ENCODE data around the gene PM20D2.

The PM20D2 gene

DNA sequence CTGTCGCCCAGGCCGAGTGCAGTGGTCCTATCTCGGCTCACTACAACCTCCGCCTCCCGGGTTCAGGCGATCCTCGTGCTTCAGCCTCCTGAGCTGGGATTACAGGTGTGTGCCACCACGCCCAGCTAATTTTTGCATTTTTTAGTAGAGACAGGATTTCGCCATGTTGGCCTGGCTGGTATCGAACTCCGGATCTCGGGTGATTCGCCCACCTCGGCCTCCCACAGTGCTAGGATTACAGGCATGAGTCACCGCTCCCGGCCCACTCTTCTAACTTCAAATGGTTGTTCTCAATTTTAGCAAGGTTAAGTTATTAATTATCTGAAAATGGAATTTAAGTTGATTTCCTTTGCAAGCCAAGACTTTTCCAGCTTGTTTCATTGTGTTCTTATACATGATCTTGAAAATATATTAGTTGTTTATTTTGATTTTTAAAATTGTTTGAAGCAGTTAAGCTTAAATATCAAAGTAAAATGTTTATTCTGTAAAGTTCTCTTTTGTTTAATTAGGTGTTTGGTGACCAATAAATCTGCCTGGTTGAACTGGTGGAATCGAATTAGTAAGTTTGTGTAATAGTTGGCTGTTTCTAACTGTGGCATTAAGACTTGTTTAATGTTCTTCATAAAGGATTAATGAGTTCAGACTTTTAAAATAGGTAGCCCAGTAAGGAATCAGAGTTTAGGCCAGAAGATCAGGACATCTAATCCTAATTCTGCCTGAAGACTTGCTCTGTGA lies 2.3 kb downstream of the PM20D2 start (continued):
- TF ChIP-seq, protein P1, sequence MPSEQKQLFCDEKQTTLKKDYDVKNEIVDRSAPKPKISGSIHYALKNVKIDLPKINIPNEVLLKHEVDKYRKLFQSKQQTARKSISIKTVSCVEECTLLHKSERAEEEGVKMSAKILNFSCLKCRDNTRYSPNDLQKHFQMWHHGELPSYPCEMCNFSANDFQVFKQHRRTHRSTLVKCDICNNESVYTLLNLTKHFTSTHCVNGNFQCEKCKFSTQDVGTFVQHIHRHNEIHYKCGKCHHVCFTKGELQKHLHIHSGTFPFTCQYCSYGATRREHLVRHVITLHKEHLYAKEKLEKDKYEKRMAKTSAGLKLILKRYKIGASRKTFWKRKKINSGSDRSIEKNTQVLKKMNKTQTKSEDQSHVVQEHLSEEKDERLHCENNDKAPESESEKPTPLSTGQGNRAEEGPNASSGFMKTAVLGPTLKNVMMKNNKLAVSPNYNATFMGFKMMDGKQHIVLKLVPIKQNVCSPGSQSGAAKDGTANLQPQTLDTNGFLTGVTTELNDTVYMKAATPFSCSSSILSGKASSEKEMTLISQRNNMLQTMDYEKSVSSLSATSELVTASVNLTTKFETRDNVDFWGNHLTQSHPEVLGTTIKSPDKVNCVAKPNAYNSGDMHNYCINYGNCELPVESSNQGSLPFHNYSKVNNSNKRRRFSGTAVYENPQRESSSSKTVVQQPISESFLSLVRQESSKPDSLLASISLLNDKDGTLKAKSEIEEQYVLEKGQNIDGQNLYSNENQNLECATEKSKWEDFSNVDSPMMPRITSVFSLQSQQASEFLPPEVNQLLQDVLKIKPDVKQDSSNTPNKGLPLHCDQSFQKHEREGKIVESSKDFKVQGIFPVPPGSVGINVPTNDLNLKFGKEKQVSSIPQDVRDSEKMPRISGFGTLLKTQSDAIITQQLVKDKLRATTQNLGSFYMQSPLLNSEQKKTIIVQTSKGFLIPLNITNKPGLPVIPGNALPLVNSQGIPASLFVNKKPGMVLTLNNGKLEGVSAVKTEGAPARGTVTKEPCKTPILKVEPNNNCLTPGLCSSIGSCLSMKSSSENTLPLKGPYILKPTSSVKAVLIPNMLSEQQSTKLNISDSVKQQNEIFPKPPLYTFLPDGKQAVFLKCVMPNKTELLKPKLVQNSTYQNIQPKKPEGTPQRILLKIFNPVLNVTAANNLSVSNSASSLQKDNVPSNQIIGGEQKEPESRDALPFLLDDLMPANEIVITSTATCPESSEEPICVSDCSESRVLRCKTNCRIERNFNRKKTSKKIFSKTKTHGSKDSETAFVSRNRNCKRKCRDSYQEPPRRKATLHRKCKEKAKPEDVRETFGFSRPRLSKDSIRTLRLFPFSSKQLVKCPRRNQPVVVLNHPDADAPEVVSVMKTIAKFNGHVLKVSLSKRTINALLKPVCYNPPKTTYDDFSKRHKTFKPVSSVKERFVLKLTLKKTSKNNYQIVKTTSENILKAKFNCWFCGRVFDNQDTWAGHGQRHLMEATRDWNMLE (tag by site-specific recombination; conservative IDR thresholded peaks at IDR 0.05; ENCODE audit: low read depth) = no peak
- TF ChIP-seq ZNF302 (tag by site-specific recombination; IDR thresholded peaks at IDR 0.05; ENCODE audit: low read depth) (no peak), ZNF544 (tag by site-specific recombination; IDR thresholded peaks at IDR 0.05) (no peak), ZNF707 (tag by site-specific recombination; IDR thresholded peaks at IDR 0.05) (no peak), HOXD13 (CRISPR knock-in tag; IDR thresholded peaks at IDR 0.05; ENCODE audit: borderline replicate concordance) (no peak), ZNF133 (tag by site-specific recombination; IDR thresholded peaks at IDR 0.05) (no peak), ZNF155 (tag by site-specific recombination; IDR thresholded peaks at IDR 0.05) (no peak), ZNF701 (tag by site-specific recombination; IDR thresholded peaks at IDR 0.05) (no peak), ZNF530 (tag by site-specific recombination; IDR thresholded peaks at IDR 0.05; ENCODE audit: low read depth) (no peak), ZNF335 (tag by site-specific recombination; conservative IDR thresholded peaks at IDR 0.05) (peak; percentile 14; the same call in 1 of the 2 replicates), GLIS1 (tag by site-specific recombination; IDR thresholded peaks at IDR 0.05) (peak; percentile 84), ZBTB20 (tag by site-specific recombination; IDR thresholded peaks at IDR 0.05) (no peak), ZNF837 (tag by site-specific recombination; IDR thresholded peaks at IDR 0.05) (no peak), PRDM1 (tag by site-specific recombination; IDR thresholded peaks at IDR 0.05) (no peak), ZNF558 (tag by site-specific recombination; IDR thresholded peaks at IDR 0.05) (no peak), ZNF391 (tag by site-specific recombination; IDR thresholded peaks at IDR 0.05; ENCODE audit: borderline replicate concordance, low read depth) (0 out of 2 replicates have a peak, but pooled peaks have one; percentile 48), ZNF214 (tag by site-specific recombination; IDR thresholded peaks at IDR 0.05; ENCODE audit: borderline replicate concordance) (no peak), WT1 (tag by site-specific recombination; IDR thresholded peaks at IDR 0.05) (0 out of 2 replicates have a peak, but pooled peaks have one; percentile 15), ZNF354C (tag by site-specific recombination; IDR thresholded peaks at IDR 0.05; ENCODE audit: borderline replicate concordance, low read depth) (no peak), ZNF266 (tag by site-specific recombination; IDR thresholded peaks at IDR 0.05; ENCODE audit: low read depth) (no peak), ZNF138 (tag by site-specific recombination; IDR thresholded peaks at IDR 0.05; ENCODE audit: borderline replicate concordance) (no peak), ZNF341 (tag by site-specific recombination; IDR thresholded peaks at IDR 0.05; ENCODE audit: low read depth) (no peak), ZNF747 (tag by site-specific recombination; IDR thresholded peaks at IDR 0.05) (no peak), ZNF670 (tag by site-specific recombination; IDR thresholded peaks at IDR 0.05; ENCODE audit: low read depth) (no peak), ZNF776 (tag by site-specific recombination; IDR thresholded peaks at IDR 0.05; ENCODE audit: borderline replicate concordance) (no peak), ZNF16 (tag by site-specific recombination; IDR thresholded peaks at IDR 0.05; ENCODE audit: low read depth) (no peak), ZNF174 (tag by site-specific recombination; IDR thresholded peaks at IDR 0.05) (no peak)
- TF ChIP-seq, protein P2, sequence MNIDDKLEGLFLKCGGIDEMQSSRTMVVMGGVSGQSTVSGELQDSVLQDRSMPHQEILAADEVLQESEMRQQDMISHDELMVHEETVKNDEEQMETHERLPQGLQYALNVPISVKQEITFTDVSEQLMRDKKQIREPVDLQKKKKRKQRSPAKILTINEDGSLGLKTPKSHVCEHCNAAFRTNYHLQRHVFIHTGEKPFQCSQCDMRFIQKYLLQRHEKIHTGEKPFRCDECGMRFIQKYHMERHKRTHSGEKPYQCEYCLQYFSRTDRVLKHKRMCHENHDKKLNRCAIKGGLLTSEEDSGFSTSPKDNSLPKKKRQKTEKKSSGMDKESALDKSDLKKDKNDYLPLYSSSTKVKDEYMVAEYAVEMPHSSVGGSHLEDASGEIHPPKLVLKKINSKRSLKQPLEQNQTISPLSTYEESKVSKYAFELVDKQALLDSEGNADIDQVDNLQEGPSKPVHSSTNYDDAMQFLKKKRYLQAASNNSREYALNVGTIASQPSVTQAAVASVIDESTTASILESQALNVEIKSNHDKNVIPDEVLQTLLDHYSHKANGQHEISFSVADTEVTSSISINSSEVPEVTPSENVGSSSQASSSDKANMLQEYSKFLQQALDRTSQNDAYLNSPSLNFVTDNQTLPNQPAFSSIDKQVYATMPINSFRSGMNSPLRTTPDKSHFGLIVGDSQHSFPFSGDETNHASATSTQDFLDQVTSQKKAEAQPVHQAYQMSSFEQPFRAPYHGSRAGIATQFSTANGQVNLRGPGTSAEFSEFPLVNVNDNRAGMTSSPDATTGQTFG (tag by site-specific recombination; IDR thresholded peaks at IDR 0.05; ENCODE audit: borderline replicate concordance) = no peak
- TF ChIP-seq, protein P3, sequence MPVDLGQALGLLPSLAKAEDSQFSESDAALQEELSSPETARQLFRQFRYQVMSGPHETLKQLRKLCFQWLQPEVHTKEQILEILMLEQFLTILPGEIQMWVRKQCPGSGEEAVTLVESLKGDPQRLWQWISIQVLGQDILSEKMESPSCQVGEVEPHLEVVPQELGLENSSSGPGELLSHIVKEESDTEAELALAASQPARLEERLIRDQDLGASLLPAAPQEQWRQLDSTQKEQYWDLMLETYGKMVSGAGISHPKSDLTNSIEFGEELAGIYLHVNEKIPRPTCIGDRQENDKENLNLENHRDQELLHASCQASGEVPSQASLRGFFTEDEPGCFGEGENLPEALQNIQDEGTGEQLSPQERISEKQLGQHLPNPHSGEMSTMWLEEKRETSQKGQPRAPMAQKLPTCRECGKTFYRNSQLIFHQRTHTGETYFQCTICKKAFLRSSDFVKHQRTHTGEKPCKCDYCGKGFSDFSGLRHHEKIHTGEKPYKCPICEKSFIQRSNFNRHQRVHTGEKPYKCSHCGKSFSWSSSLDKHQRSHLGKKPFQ (tag by site-specific recombination; IDR thresholded peaks at IDR 0.05) = no peak
- TF ChIP-seq, protein P4, sequence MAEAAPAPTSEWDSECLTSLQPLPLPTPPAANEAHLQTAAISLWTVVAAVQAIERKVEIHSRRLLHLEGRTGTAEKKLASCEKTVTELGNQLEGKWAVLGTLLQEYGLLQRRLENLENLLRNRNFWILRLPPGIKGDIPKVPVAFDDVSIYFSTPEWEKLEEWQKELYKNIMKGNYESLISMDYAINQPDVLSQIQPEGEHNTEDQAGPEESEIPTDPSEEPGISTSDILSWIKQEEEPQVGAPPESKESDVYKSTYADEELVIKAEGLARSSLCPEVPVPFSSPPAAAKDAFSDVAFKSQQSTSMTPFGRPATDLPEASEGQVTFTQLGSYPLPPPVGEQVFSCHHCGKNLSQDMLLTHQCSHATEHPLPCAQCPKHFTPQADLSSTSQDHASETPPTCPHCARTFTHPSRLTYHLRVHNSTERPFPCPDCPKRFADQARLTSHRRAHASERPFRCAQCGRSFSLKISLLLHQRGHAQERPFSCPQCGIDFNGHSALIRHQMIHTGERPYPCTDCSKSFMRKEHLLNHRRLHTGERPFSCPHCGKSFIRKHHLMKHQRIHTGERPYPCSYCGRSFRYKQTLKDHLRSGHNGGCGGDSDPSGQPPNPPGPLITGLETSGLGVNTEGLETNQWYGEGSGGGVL (tag by site-specific recombination; IDR thresholded peaks at IDR 0.05) = 0 out of 2 replicates have a peak, but pooled peaks have one; percentile 12
